Measurements from ENCODE around the gene SLC8A1. TPM values are rescaled to one million over a fixed set of nuclear protein-coding genes. Genes with fewer than 3 reads are reported as not detected.

Gene SLC8A1
- total RNA-seq, 1 experiment from 2014 or later, result 1.7 TPM

DNA sequence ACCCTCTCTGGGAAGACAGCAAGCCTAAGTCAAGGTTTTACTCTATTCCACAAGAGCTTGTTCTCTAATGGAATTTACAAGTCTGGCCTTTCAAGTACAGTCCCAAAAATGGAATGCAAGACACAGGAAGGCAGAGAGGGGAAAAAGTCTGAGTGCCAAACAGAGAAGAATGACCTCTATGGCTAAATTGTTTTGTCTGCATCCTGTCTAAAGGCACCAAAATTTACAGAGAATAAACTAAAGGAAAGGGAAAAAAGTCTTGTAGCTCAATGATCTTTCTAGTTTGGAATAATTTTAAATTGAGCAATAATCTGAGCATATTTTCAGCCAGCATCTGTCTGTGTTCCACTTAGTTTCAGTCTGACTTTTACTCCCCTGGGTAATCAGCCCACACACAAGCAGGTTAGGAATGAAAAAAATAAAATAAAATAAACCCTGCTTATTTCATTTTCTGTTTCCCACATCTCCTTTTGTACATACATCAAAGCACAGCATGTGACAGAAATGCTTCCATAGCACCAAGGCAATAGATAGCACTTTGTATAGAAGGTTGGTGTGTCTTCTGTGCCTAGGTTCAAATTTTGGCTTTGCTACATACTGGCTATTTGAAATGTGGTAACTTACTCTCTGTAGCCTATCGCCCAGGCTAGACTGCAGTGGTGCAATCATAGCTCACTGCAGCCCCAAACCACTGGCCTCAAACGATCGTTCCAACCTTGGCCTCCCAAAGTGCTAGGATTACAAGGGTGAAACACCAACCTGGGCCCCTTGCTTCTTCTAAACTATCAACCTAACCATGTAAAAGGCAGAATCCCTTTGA is 105.1 kb downstream of the SLC8A1 start:
- no peak overlapping the region for H3K18ac ChIP-seq (ENCODE audit: insufficient read length, low read depth, low read length)
- DNase-seq, result no peak
- no peak overlapping the region for H3K23ac ChIP-seq (ENCODE audit: insufficient read length, low read depth, low read length)
- H4K5ac ChIP-seq (ENCODE audit: insufficient read length, low read depth, low read length), result no peak overlapping the region
- no peaks in the 10 kb centered on the region for H3K27me3 ChIP-seq (ENCODE audit: insufficient read depth, low read length)
- no peaks in the 10 kb centered on the region for H3K79me2 ChIP-seq (ENCODE audit: insufficient read depth, low read length)
- H2BK120ac ChIP-seq (ENCODE audit: low read depth, low read length, poor library complexity, severe bottlenecking), result no peak overlapping the region
- H3K79me1 ChIP-seq (ENCODE audit: insufficient read depth, low read depth, low read length, poor library complexity, severe bottlenecking), result no peaks in the 10 kb centered on the region
- H3K4me2 ChIP-seq (ENCODE audit: insufficient read depth, insufficient read length, low read length), result no peak overlapping the region
- no peak overlapping the region for H3K4me3 Mint-ChIP-seq
- no peaks in the 10 kb centered on the region for H3K9me3 ChIP-seq (ENCODE audit: control insufficient read depth, low read depth, low read length)
- no CpG with 5 or more reads among the region's 3 CpGs for WGBS (ENCODE audit: extremely low coverage, insufficient read length, low lambda C conversion rate)
- H2BK5ac ChIP-seq (ENCODE audit: insufficient read length, low read length), result no peak overlapping the region
- no peak overlapping the region for H2BK15ac ChIP-seq (ENCODE audit: low read depth, low read length)
- H3K23me2 ChIP-seq (ENCODE audit: insufficient read length, low read depth, low read length, poor library complexity, severe bottlenecking), result no peaks in the 10 kb centered on the region
- no peak overlapping the region for H4K91ac ChIP-seq (ENCODE audit: insufficient read length, low read depth, low read length)
- H3K27me3 Mint-ChIP-seq (ENCODE audit: low read depth), result no peaks in the 10 kb centered on the region
- TF ChIP-seq, protein P1, sequence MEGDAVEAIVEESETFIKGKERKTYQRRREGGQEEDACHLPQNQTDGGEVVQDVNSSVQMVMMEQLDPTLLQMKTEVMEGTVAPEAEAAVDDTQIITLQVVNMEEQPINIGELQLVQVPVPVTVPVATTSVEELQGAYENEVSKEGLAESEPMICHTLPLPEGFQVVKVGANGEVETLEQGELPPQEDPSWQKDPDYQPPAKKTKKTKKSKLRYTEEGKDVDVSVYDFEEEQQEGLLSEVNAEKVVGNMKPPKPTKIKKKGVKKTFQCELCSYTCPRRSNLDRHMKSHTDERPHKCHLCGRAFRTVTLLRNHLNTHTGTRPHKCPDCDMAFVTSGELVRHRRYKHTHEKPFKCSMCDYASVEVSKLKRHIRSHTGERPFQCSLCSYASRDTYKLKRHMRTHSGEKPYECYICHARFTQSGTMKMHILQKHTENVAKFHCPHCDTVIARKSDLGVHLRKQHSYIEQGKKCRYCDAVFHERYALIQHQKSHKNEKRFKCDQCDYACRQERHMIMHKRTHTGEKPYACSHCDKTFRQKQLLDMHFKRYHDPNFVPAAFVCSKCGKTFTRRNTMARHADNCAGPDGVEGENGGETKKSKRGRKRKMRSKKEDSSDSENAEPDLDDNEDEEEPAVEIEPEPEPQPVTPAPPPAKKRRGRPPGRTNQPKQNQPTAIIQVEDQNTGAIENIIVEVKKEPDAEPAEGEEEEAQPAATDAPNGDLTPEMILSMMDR (conservative IDR thresholded peaks at IDR 0.05), result no peak
- H3K56ac ChIP-seq (ENCODE audit: insufficient read length, low read depth, low read length), result no peak overlapping the region
- no peak overlapping the region for H2AK5ac ChIP-seq (ENCODE audit: insufficient read length, low read length)
- H3K27ac Mint-ChIP-seq, result no peak overlapping the region
- H4K20me1 ChIP-seq (ENCODE audit: control insufficient read depth, insufficient read depth, insufficient read length), result no peaks in the 10 kb centered on the region
- H4K8ac ChIP-seq (replicated peaks; ENCODE audit: insufficient read length, low read depth, low read length), result no peak overlapping the region
- H2BK12ac ChIP-seq (ENCODE audit: insufficient read length, low read depth, low read length), result no peak overlapping the region
- H2BK20ac ChIP-seq (ENCODE audit: low read depth, low read length, poor library complexity, severe bottlenecking), result no peak overlapping the region
- H2AFZ ChIP-seq (ENCODE audit: low read length), result no peak overlapping the region
- no peak overlapping the region for H3K9ac ChIP-seq (ENCODE audit: extremely low read depth, insufficient read length, low read length)
- no peak overlapping the region for H3K4ac ChIP-seq (ENCODE audit: low read depth, low read length)
- H3K36me3 Mint-ChIP-seq (ENCODE audit: insufficient read depth in 1 of 3, low read depth in 3 of 3), result no peaks in the 10 kb centered on the region
- H3K9me3 Mint-ChIP-seq, result no peaks in the 10 kb centered on the region
- H3K14ac ChIP-seq (ENCODE audit: insufficient read depth, low read length), result no peak overlapping the region
- H3K4me1 ChIP-seq (ENCODE audit: insufficient read depth, low read length), result no peaks in the 10 kb centered on the region
- no peak overlapping the region for H3K27ac ChIP-seq (ENCODE audit: insufficient read length, low read depth, low read length)
- no peaks in the 10 kb centered on the region for H3K4me1 Mint-ChIP-seq
- no peak overlapping the region for H3T11ph ChIP-seq (ENCODE audit: low read length)

All from H9 (cell line).